Neuronal stem cell (in vitro differentiated cells): Measurements from ENCODE around the gene CACNA1F.

Experiments
- DNase-seq: peaks from one replicate; pipeline ENCODE4 v3.0.0-alpha.2; 2013; ENCODE audit warnings: low spot score
- H2AFZ ChIP-seq: one replicate; pipeline ENCODE4 v1.6.1; 2013; ENCODE audit warnings: mild to moderate bottlenecking, low read length, inconsistent platforms
- H2AK5ac ChIP-seq: 2 replicates; pipeline ENCODE4 v1.6.1; 2013; ENCODE audit warnings: low read depth, mild to moderate bottlenecking, inconsistent platforms, low read length, moderate library complexity, mixed read lengths
- H2BK120ac ChIP-seq: 2 replicates; pipeline ENCODE4 v1.6.1; 2013; ENCODE audit warnings: low read depth, mild to moderate bottlenecking, inconsistent platforms, low read length, moderate library complexity, mixed read lengths
- H2BK12ac ChIP-seq: one replicate; pipeline ENCODE4 v1.6.1; 2013; ENCODE audit warnings: low read length, inconsistent platforms
- H2BK15ac ChIP-seq: 2 replicates; pipeline ENCODE4 v1.6.1; 2013; ENCODE audit warnings: mild to moderate bottlenecking, low read length, inconsistent platforms, mixed read lengths
- H2BK5ac ChIP-seq: one replicate; pipeline ENCODE4 v1.6.1; 2013; ENCODE audit warnings: inconsistent platforms, mild to moderate bottlenecking, low read length, moderate library complexity
- H3K14ac ChIP-seq: one replicate; pipeline ENCODE4 v1.6.1; 2013; ENCODE audit warnings: low read length, inconsistent platforms
- H3K18ac ChIP-seq: 2 replicates; pipeline ENCODE4 v1.6.1; 2013; ENCODE audit warnings: low read length, inconsistent platforms
- H3K23ac ChIP-seq: 2 replicates; pipeline ENCODE4 v1.6.1; 2013; ENCODE audit warnings: low read depth, mild to moderate bottlenecking, mixed read lengths, low read length, inconsistent platforms; ENCODE audit not compliant: poor library complexity
- H3K27ac ChIP-seq: replicated peaks from 3 replicates; pipeline ENCODE4 v1.5.1; 2013; ENCODE audit warnings: low read length, inconsistent platforms
- H3K27me3 ChIP-seq, 3 experiments: 2 replicates each; pipeline ENCODE4 v1.6.1; 2013; ENCODE audit warnings: low read length in 3 of 3, mild to moderate bottlenecking in 2 of 3, inconsistent platforms in 1 of 3, low read depth in 1 of 3, mixed read lengths in 1 of 3, moderate library complexity in 1 of 3; ENCODE audit not compliant: control insufficient read depth in 3 of 3, insufficient read depth in 3 of 3
- H3K36me3 ChIP-seq, 2 donors: replicated peaks in 1 of 2; 2 replicates each; pipeline ENCODE4 v1.6.1; 2013; ENCODE audit warnings: low read length in 2 of 2; ENCODE audit not compliant: control insufficient read depth in 2 of 2, insufficient read depth in 2 of 2
- H3K4ac ChIP-seq: 2 replicates; pipeline ENCODE4 v1.6.1; 2013; ENCODE audit warnings: inconsistent platforms, mild to moderate bottlenecking, low read length, moderate library complexity
- H3K4me1 ChIP-seq, 2 donors: 1 replicate in 1 of 2; 2 replicates in 1 of 2; pipeline ENCODE4 v1.6.1; 2013; ENCODE audit warnings: low read length in 2 of 2, low read depth in 1 of 2; ENCODE audit not compliant: control insufficient read depth in 2 of 2, insufficient read depth in 1 of 2
- H3K4me2 ChIP-seq: one replicate; pipeline ENCODE4 v1.6.1; 2013; ENCODE audit warnings: mild to moderate bottlenecking, low read length, inconsistent platforms; ENCODE audit not compliant: insufficient read depth, poor library complexity, severe bottlenecking
- H3K4me3 ChIP-seq, 2 donors: 2 replicates each; pipeline ENCODE4 v1.5.1; 2013; ENCODE audit warnings: low read length in 2 of 2, mild to moderate bottlenecking in 2 of 2, inconsistent platforms in 1 of 2, moderate library complexity in 1 of 2
- H3K79me1 ChIP-seq: one replicate; pipeline ENCODE4 v1.6.1; 2013; ENCODE audit warnings: low read depth, mild to moderate bottlenecking, inconsistent platforms, low read length, moderate library complexity
- H3K9ac ChIP-seq: one replicate; pipeline ENCODE4 v1.6.1; 2013; ENCODE audit warnings: mild to moderate bottlenecking, low read depth, low read length, inconsistent platforms; ENCODE audit not compliant: poor library complexity
- H3K9me3 ChIP-seq, 2 donors: replicated peaks in 1 of 2; 2 replicates each; pipeline versions ENCODE3 to v1.6.1; 2013; ENCODE audit warnings: low read length in 2 of 2, mild to moderate bottlenecking in 2 of 2, inconsistent platforms in 1 of 2, low read depth in 1 of 2, mixed read lengths in 1 of 2, moderate library complexity in 1 of 2; ENCODE audit not compliant: control insufficient read depth in 2 of 2, insufficient read depth in 1 of 2
- H4K8ac ChIP-seq: one replicate; pipeline ENCODE4 v1.6.1; 2013; ENCODE audit warnings: low read depth, mild to moderate bottlenecking, inconsistent platforms, low read length, moderate library complexity
- H4K91ac ChIP-seq: one replicate; pipeline ENCODE4 v1.6.1; 2013; ENCODE audit warnings: low read length, low read depth, mild to moderate bottlenecking, inconsistent platforms; ENCODE audit not compliant: poor library complexity
- WGBS, 2 donors: extraction: QIAGEN DNeasy Blood & Tissue Kit; methylation state at CpG; one replicate each; pipeline ENCODE4 v1.1.7; 2013; ENCODE audit warnings: missing lambda C conversion rate in 2 of 2, mixed read lengths in 1 of 2; ENCODE audit not compliant: insufficient read length in 2 of 2, insufficient replicate concordance in 1 of 2; ENCODE audit errors: extremely low coverage in 2 of 2; 5-methylcytosine and 5-hydroxymethylcytosine counted together

The CACNA1F gene

DNA sequence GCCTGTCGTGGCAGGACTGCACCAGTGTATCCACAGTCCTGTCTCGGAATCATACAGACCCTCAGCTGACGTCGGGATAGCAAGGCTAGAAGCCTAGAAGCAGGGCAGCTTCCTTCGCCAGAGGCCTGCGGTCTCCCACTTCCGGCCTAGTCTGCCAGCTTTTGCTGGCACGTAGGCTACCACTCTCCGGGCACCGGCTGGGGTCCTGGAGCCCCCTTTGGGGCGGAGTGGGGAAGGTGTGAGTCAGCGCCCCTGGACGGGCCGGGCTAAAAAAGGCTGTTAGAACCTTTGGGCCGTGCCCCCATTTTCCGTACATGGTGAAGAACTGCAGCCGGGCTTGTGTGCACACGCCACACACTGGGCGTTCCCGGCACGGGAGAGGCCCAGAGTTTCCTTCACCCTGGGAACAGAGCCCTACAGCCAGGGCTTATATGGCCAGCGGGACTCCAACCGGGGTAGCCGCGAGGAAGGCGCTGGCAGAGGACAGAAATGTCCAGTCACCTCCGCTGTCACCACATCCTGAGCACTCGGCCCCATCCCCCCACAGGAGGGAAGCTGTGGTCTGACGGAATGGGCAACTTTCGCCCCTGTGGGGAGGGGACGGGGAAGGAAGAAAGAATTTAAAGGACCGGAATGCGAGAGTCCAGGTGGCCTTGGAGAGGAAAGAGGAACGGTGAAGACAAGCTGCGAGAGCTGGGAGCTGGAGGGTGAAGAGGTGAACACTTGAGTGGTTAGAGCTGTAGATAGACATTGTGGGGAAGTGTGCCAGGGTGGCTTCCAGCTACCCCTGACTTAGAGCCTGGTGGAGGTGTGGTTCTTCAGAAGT, 66.0 kb downstream of the CACNA1F start:
- peaks cover 2% of the 10 kb centered on the region for H3K79me1 ChIP-seq

DNA sequence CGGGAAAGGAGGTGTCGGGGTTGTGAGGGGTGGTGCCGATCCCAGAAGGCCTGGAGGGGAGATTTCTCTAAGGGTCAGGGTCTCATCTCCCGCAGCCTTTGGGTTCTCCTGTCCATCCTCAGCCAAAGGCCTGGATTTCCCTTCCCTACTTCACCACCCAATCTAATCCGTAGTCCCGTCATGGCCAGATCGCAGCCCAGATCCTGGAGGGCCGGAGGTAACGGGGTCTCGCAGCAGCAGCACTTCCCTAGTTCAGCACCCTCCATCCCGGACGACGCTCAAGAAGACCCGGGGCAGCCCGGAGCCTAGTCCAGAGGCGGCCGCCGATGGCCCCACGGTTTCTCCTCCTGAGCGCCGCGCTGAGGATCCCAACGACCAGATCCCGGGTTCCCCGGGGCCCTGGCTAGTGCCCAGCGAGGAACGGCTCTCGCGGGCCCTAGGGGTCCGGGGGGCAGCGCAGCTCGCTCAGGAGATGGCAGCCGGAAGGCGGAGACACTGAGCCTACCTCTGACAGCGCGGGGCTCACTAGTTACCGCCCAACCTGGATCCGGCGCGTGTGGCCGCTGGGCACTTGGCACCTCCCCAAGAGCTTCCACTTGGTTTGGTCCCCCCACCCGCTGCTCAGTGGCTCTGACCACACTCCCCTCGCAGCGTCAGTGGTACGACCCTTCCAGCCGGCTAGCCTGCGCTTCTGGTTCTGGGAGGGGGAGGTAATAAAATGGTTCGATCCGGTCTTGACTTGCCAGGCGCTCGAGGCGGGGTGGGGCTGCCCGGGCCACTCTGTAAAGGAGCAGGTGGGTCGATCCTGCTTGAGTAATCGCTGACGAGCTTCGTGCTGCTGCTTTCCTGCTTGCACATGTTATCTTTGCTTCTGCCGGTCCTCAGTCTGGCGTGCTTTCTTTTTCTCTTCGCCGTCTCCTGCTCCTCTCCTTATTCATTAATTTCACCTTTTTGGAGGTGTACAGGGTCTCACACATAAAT, 66.9 kb downstream of the CACNA1F start:
- H3K36me3 ChIP-seq, result no peaks in the 10 kb centered on the region
- no peak overlapping the region for H4K91ac ChIP-seq
- H2AFZ ChIP-seq, result peak overlapping the region; percentile 77
- H3K9ac ChIP-seq, result no peak overlapping the region
- H2BK12ac ChIP-seq, result no peak overlapping the region
- H2AK5ac ChIP-seq, result no peak overlapping the region
- H3K4ac ChIP-seq, result no peak overlapping the region
- peak overlapping the region in 1 of 2 donors; percentile 46 for H3K4me3 ChIP-seq
- H3K23ac ChIP-seq, result no peak overlapping the region
- H4K8ac ChIP-seq, result no peak overlapping the region
- peaks cover 0 to 11% of the 10 kb centered on the region in 2 donors for H3K4me1 ChIP-seq
- no peak overlapping the region for H3K14ac ChIP-seq
- peaks cover 2% of the 10 kb centered on the region for H3K79me1 ChIP-seq
- WGBS, 2 donors, result no CpG with 5 or more reads among the region's 61 CpGs
- H3K18ac ChIP-seq, result peak overlapping the region; percentile 48
- no peak overlapping the region for H2BK5ac ChIP-seq
- peak overlapping the region; percentile 45 for H3K4me2 ChIP-seq
- no peak overlapping the region for H2BK15ac ChIP-seq
- H3K27ac ChIP-seq, result no peak overlapping the region
- H2BK120ac ChIP-seq, result no peak overlapping the region
- H3K9me3 ChIP-seq, result no peaks in the 10 kb centered on the region
- DNase-seq, result peak; percentile 69
- peaks cover 0 to 12% (median 7%) of the 10 kb centered on the region in 3 experiments for H3K27me3 ChIP-seq

More for the DNA sequence above, 66.0 kb downstream of the CACNA1F start:
- Histone ChIP-seq H3K18ac (peak overlapping the region; percentile 59), H2AFZ (peak overlapping the region; percentile 77), H2BK12ac (no peak overlapping the region), H3K4ac (no peak overlapping the region), H4K8ac (no peak overlapping the region), H3K14ac (no peak overlapping the region), H3K9me3 (no peaks in the 10 kb centered on the region), H3K4me2 (peak overlapping the region; percentile 37), H2BK120ac (no peak overlapping the region), H3K27me3 (peaks cover 3 to 16% (median 14%) of the 10 kb centered on the region in 3 experiments), H3K36me3 (no peaks in the 10 kb centered on the region), H3K9ac (no peak overlapping the region), H3K4me3 (peak overlapping the region in 1 of 2 donors; percentile 46), H3K27ac (no peak overlapping the region), H2BK5ac (no peak overlapping the region), H3K4me1 (peaks cover 0 to 11% of the 10 kb centered on the region in 2 donors), H4K91ac (no peak overlapping the region), H2AK5ac (no peak overlapping the region), H2BK15ac (no peak overlapping the region), H3K23ac (no peak overlapping the region)
- no peak for DNase-seq
- WGBS, 2 donors, result no CpG with 5 or more reads among the region's 35 CpGs

DNA sequence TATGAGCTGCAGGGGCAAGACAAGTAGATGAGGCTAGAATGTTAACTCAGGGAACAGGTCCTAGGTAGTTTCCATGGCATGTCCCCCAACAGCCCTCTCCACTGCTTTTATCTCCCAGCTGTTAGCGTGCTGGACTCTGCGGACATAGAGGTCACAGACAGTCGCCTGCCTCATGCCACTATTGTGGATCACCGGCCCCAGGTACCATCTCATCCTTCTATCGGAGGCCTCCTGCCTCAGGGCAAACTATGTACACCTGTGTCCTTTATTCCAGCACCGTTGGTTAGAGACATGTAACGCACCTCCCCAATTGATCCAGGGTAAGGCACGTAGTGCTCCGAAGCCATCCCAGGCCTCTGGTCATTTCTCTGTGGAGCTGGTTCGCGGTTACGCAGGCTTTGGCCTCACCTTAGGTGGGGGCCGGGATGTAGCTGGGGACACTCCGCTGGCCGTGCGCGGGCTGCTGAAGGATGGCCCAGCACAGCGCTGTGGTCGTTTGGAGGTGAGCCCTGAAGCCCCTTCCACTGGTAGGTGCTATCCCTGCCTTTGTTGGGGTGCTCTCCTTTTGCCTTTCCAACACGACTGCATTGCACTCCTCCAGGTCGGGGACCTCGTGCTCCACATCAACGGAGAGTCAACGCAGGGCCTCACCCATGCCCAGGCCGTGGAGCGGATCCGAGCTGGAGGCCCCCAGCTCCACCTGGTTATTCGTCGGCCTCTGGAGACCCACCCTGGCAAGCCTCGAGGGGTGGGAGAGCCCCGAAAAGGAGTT, 68.4 kb downstream of the CACNA1F start:
- H3K9ac ChIP-seq, result no peak overlapping the region
- H3K18ac ChIP-seq, result no peak overlapping the region
- no peaks in the 10 kb centered on the region for H3K36me3 ChIP-seq
- no peak overlapping the region for H2BK12ac ChIP-seq
- H2BK15ac ChIP-seq, result no peak overlapping the region
- no peak overlapping the region for H3K4me2 ChIP-seq
- H3K4ac ChIP-seq, result no peak overlapping the region
- no peak overlapping the region for H2BK5ac ChIP-seq
- no CpG with 5 or more reads among the region's 31 CpGs for WGBS, 2 donors
- DNase-seq, result no peak
- H3K14ac ChIP-seq, result no peak overlapping the region
- peaks cover 0 to 11% of the 10 kb centered on the region in 2 donors for H3K4me1 ChIP-seq
- no peak overlapping the region for H4K91ac ChIP-seq
- no peak overlapping the region for H4K8ac ChIP-seq
- H2AK5ac ChIP-seq, result no peak overlapping the region
- H3K4me3 ChIP-seq, result no peak overlapping the region
- no peak overlapping the region for H2AFZ ChIP-seq
- no peak overlapping the region for H3K23ac ChIP-seq
- peaks cover 2% of the 10 kb centered on the region for H3K79me1 ChIP-seq
- H3K27me3 ChIP-seq, result peaks cover 0 to 9% (median under 1%) of the 10 kb centered on the region in 3 experiments
- H3K9me3 ChIP-seq, result no peaks in the 10 kb centered on the region
- H3K27ac ChIP-seq, result no peak overlapping the region
- H2BK120ac ChIP-seq, result no peak overlapping the region
